Measurements from ENCODE around the gene SOS1. TPM values are rescaled to one million over a fixed set of nuclear protein-coding genes. Genes with fewer than 3 reads are reported as not detected.
"Not testable (repeated sequence)": the region's sequence is repeated elsewhere in the genome, so short reads cannot be mapped to it uniquely, and the experiment has no call there.

SOS1 gene
- total RNA-seq, 6 experiments from 2014 or later, result 9.6 to 20.1 (median 16.5) TPM

GRCh38 chr2:39158351-39158750 lies 37.5 kb upstream of the SOS1 start:
- WGBS (ENCODE audit: insufficient coverage, low coverage, low lambda C conversion rate, missing lambda C conversion rate), result 85% methylated on average over 4 of the region's 4 CpGs
- Histone ChIP-seq H3K9me3 (no peaks in the 10 kb centered on the region), H3K36me3 (no peaks in the 10 kb centered on the region), H3K27ac (no peak overlapping the region), H3K4me3 (no peak overlapping the region), H3K27me3 (no peaks in the 10 kb centered on the region), H3K4me1 (no peaks in the 10 kb centered on the region)
- DNase-seq (no peak), ATAC-seq (no peak)
- no peak for TF ChIP-seq POLR2A (IDR thresholded peaks at IDR 0.05)
- TF ChIP-seq, protein P1, sequence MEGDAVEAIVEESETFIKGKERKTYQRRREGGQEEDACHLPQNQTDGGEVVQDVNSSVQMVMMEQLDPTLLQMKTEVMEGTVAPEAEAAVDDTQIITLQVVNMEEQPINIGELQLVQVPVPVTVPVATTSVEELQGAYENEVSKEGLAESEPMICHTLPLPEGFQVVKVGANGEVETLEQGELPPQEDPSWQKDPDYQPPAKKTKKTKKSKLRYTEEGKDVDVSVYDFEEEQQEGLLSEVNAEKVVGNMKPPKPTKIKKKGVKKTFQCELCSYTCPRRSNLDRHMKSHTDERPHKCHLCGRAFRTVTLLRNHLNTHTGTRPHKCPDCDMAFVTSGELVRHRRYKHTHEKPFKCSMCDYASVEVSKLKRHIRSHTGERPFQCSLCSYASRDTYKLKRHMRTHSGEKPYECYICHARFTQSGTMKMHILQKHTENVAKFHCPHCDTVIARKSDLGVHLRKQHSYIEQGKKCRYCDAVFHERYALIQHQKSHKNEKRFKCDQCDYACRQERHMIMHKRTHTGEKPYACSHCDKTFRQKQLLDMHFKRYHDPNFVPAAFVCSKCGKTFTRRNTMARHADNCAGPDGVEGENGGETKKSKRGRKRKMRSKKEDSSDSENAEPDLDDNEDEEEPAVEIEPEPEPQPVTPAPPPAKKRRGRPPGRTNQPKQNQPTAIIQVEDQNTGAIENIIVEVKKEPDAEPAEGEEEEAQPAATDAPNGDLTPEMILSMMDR (IDR thresholded peaks at IDR 0.05), result no peak
- intact Hi-C loops (cut with DNase I), result no loop called here

DNA sequence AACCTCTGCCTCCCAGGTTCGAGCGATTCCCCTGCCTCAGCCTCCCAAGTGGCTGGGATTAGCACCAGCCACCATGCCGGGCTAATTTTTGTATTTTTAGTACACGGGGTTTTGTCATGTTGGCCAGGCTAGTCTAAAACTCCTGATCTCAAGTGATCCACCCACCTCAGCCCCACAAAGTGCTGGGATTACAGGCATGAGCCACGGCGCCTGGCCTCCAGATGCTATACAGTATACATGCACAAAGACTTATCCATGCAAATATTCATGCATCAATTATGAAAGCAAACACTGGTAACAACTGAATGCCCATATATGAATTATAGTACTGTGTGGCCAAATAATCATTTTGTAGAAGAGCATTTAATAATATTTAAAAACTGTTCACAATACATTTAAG lies 36.0 kb upstream of the SOS1 start:
- Histone ChIP-seq H3K27ac (no peak overlapping the region), H3K9me3 (no peaks in the 10 kb centered on the region), H3K27me3 (no peaks in the 10 kb centered on the region), H3K4me3 (no peak overlapping the region), H3K36me3 (no peaks in the 10 kb centered on the region), H3K4me1 (no peaks in the 10 kb centered on the region)
- DNase-seq (no peak), ATAC-seq (no peak)
- intact Hi-C loops (cut with DNase I), result no loop called here
- no peak for TF ChIP-seq POLR2A (IDR thresholded peaks at IDR 0.05)
- TF ChIP-seq, protein P1 (IDR thresholded peaks at IDR 0.05), result no peak
- WGBS (ENCODE audit: insufficient coverage, low coverage, low lambda C conversion rate, missing lambda C conversion rate), result 91% methylated on average over 4 of the region's 6 CpGs

DNA sequence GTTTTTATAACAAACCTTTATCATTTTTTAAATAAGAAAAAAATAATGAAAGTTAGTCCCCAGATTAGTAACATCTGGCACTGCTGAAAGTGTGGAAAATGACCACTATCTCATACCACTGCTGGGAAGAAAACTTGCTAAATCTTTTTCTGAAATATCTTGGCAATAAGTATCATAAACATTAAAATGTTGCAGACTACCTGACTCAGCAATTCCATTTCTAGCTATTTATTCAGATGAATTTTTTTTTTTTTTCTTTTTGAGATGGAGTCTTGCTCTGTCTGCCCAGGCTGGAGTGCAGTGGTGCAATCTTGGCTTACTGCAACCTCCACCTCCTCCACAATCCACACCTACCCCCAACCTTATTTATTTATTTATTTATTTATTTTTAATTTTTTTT lies 35.3 kb upstream of the SOS1 start:
- ATAC-seq (no peak), DNase-seq (no peak)
- Histone ChIP-seq H3K9me3 (no peaks in the 10 kb centered on the region), H3K27me3 (no peaks in the 10 kb centered on the region), H3K27ac (no peak overlapping the region), H3K36me3 (no peaks in the 10 kb centered on the region), H3K4me3 (no peak overlapping the region), H3K4me1 (no peaks in the 10 kb centered on the region)
- TF ChIP-seq POLR2A (IDR thresholded peaks at IDR 0.05), result no peak
- TF ChIP-seq, protein P1 (IDR thresholded peaks at IDR 0.05), result no peak
- intact Hi-C loops (cut with DNase I), result no loop called here

GRCh38 chr2:39155573-39155972 lies 34.7 kb upstream of the SOS1 start:
- intact Hi-C loops (cut with DNase I); H3K27me3 ChIP-seq; ATAC-seq; H3K36me3 ChIP-seq; H3K4me3 ChIP-seq; H3K4me1 ChIP-seq; DNase-seq; H3K9me3 ChIP-seq; H3K27ac ChIP-seq: not testable (repeated sequence)
- 98% methylated on average over 4 of the region's 4 CpGs for WGBS (ENCODE audit: insufficient coverage, low coverage, low lambda C conversion rate, missing lambda C conversion rate)

GRCh38 chr2:39154944-39155343 lies 34.1 kb upstream of the SOS1 start:
- Histone ChIP-seq H3K4me3 (no peak overlapping the region), H3K4me1 (no peaks in the 10 kb centered on the region), H3K27ac (no peak overlapping the region), H3K27me3 (no peaks in the 10 kb centered on the region), H3K36me3 (no peaks in the 10 kb centered on the region), H3K9me3 (no peaks in the 10 kb centered on the region)
- ATAC-seq (no peak), DNase-seq (no peak)
- 90% methylated on average over 3 of the region's 3 CpGs for WGBS (ENCODE audit: insufficient coverage, low coverage, low lambda C conversion rate, missing lambda C conversion rate)
- no peak for TF ChIP-seq POLR2A (IDR thresholded peaks at IDR 0.05)
- TF ChIP-seq, protein P1 (IDR thresholded peaks at IDR 0.05), result no peak
- intact Hi-C loops (cut with DNase I), result no loop called here

Data from right lobe of liver (tissue), 6 donors.